ENCODE data around the gene HTR3D. TPM values are rescaled to one million over a fixed set of nuclear protein-coding genes. Genes with fewer than 3 reads are reported as not detected.

HTR3D gene
- total and polyA plus RNA-seq, 2 donors (not counting 1 experiment from before 2014, with no cell fraction given): not detected

GRCh38 chr3:184039414-184039813, 7.9 kb downstream of the HTR3D start:
- Mint-ChIP-seq H3K4me3 (no peak overlapping the region), H3K4me1 (no peaks in the 10 kb centered on the region), H3K9me3 (ENCODE audit: insufficient read depth) (no peaks in the 10 kb centered on the region), H3K27ac (no peak overlapping the region), H3K27me3 (peaks cover 3% of the 10 kb centered on the region)
- ATAC-seq (ENCODE audit: low read depth) (no peak), DNase-seq (no peak)
- Histone ChIP-seq H3K27me3 (replicated peaks in 1 of 4; ENCODE audit: control extremely low read depth in 1 of 4, control insufficient read depth in 3 of 4, insufficient read depth in 4 of 4, low read length in 3 of 4) (peaks cover 0 to 3% (median 0%) of the 10 kb centered on the region in 4 experiments), H3K9me3 (ENCODE audit: control extremely low read depth in 1 of 3, control insufficient read depth in 2 of 3, insufficient read depth in 1 of 3, low read length in 2 of 3) (no peaks in the 10 kb centered on the region), H3K4me3 (ENCODE audit: control extremely low read depth in 1 of 5, extremely low read depth in 1 of 5, insufficient read depth in 1 of 5, low read depth in 2 of 5, low read length in 4 of 5) (no peak overlapping the region), H3K27ac (ENCODE audit: low read length in 2 of 2) (no peak overlapping the region), H4K20me1 (ENCODE audit: control insufficient read depth, insufficient read depth, low read length, poor library complexity, severe bottlenecking) (no peaks in the 10 kb centered on the region), H3K4me1 (ENCODE audit: control insufficient read depth in 2 of 2, insufficient read depth in 2 of 2, low read length in 2 of 2) (no peaks in the 10 kb centered on the region), H3K9ac (ENCODE audit: low read length) (no peak overlapping the region), H3K79me2 (ENCODE audit: control insufficient read depth, insufficient read depth, low read length) (no peaks in the 10 kb centered on the region), H2AFZ (ENCODE audit: insufficient read depth, low read depth, low read length, poor library complexity, severe bottlenecking) (no peak overlapping the region), H3K4me2 (replicated peaks; ENCODE audit: low read depth, low read length, poor library complexity, severe bottlenecking) (no peak overlapping the region), H3K36me3 (replicated peaks in 1 of 2; ENCODE audit: control extremely low read depth in 1 of 2, control insufficient read depth in 1 of 2, extremely low read depth in 1 of 2, insufficient read depth in 2 of 2, low read length in 1 of 2) (no peaks in the 10 kb centered on the region)
- TF ChIP-seq, protein P1, sequence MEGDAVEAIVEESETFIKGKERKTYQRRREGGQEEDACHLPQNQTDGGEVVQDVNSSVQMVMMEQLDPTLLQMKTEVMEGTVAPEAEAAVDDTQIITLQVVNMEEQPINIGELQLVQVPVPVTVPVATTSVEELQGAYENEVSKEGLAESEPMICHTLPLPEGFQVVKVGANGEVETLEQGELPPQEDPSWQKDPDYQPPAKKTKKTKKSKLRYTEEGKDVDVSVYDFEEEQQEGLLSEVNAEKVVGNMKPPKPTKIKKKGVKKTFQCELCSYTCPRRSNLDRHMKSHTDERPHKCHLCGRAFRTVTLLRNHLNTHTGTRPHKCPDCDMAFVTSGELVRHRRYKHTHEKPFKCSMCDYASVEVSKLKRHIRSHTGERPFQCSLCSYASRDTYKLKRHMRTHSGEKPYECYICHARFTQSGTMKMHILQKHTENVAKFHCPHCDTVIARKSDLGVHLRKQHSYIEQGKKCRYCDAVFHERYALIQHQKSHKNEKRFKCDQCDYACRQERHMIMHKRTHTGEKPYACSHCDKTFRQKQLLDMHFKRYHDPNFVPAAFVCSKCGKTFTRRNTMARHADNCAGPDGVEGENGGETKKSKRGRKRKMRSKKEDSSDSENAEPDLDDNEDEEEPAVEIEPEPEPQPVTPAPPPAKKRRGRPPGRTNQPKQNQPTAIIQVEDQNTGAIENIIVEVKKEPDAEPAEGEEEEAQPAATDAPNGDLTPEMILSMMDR (IDR thresholded peaks at IDR 0.05): no peak
- TF ChIP-seq EZH2 (IDR thresholded peaks at IDR 0.05; ENCODE audit: borderline replicate concordance, insufficient read depth, low read depth, low read length, poor library complexity, severe bottlenecking): no peak
- ChIA-PET CTCF (no interaction called here), POLR2A (no interaction called here)
- WGBS (ENCODE audit: insufficient coverage): 83% methylated on average over 1 of the region's 5 CpGs
- intact Hi-C loops (cut with micrococcal nuclease): no loop called here

DNA sequence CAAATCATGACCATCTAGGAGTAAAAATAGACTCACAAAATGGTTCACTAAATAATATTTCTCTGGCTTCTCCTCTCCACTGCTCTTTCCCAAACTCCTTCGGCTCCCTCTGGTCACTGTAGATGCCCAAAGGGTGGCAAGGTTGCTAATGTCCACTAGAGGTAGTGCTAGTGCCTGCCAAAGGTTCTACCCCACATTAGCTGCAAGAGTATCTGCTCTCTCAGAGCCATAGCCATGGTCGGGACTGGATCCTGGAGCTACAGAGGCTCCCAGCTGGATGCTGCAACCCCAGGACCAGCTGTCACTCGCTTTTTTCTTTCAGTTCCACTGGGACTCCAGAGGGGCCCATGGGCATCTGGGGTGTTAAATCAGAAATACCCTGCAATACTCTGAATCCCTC, 8.5 kb downstream of the HTR3D start:
- WGBS (ENCODE audit: insufficient coverage): 75% methylated on average over 2 of the region's 3 CpGs
- H2AFZ ChIP-seq (ENCODE audit: insufficient read depth, low read depth, low read length, poor library complexity, severe bottlenecking): no peak overlapping the region
- H3K4me3 ChIP-seq (ENCODE audit: control extremely low read depth in 1 of 5, extremely low read depth in 1 of 5, insufficient read depth in 1 of 5, low read depth in 2 of 5, low read length in 4 of 5): no peak overlapping the region
- H3K27me3 ChIP-seq (replicated peaks in 1 of 4; ENCODE audit: control extremely low read depth in 1 of 4, control insufficient read depth in 3 of 4, insufficient read depth in 4 of 4, low read length in 3 of 4): peaks cover 0 to 3% (median 0%) of the 10 kb centered on the region in 4 experiments
- no peak overlapping the region for H3K27ac ChIP-seq (ENCODE audit: low read length in 2 of 2)
- no peak overlapping the region for H3K4me2 ChIP-seq (replicated peaks; ENCODE audit: low read depth, low read length, poor library complexity, severe bottlenecking)
- Mint-ChIP-seq H3K4me1 (no peaks in the 10 kb centered on the region), H3K9me3 (ENCODE audit: insufficient read depth) (no peaks in the 10 kb centered on the region), H3K4me3 (no peak overlapping the region), H3K27me3 (peaks cover 3% of the 10 kb centered on the region), H3K27ac (no peak overlapping the region)
- TF ChIP-seq, protein P1 (IDR thresholded peaks at IDR 0.05): no peak
- no peak for TF ChIP-seq EZH2 (IDR thresholded peaks at IDR 0.05; ENCODE audit: borderline replicate concordance, insufficient read depth, low read depth, low read length, poor library complexity, severe bottlenecking)
- intact Hi-C loops (cut with micrococcal nuclease): no loop called here
- no peaks in the 10 kb centered on the region for H3K9me3 ChIP-seq (ENCODE audit: control extremely low read depth in 1 of 3, control insufficient read depth in 2 of 3, insufficient read depth in 1 of 3, low read length in 2 of 3)
- ChIA-PET POLR2A (no interaction called here), CTCF (no interaction called here)
- H3K9ac ChIP-seq (ENCODE audit: low read length): no peak overlapping the region
- no peaks in the 10 kb centered on the region for H3K79me2 ChIP-seq (ENCODE audit: control insufficient read depth, insufficient read depth, low read length)
- no peaks in the 10 kb centered on the region for H3K36me3 ChIP-seq (replicated peaks in 1 of 2; ENCODE audit: control extremely low read depth in 1 of 2, control insufficient read depth in 1 of 2, extremely low read depth in 1 of 2, insufficient read depth in 2 of 2, low read length in 1 of 2)
- ATAC-seq (ENCODE audit: low read depth): no peak
- no peaks in the 10 kb centered on the region for H3K4me1 ChIP-seq (ENCODE audit: control insufficient read depth in 2 of 2, insufficient read depth in 2 of 2, low read length in 2 of 2)
- DNase-seq: no peak
- no peaks in the 10 kb centered on the region for H4K20me1 ChIP-seq (ENCODE audit: control insufficient read depth, insufficient read depth, low read length, poor library complexity, severe bottlenecking)

Data from B cell (primary cell).